HCT116 (cell line): Measurements from ENCODE around the gene FBXO21. TPM values are rescaled to one million over a fixed set of nuclear protein-coding genes. Genes with fewer than 3 reads are reported as not detected.

Source experiments
- ATAC-seq: fragments of 200-7000 bp; cut with Tn5 transposase; 2 replicates; pipeline ENCODE4 v1.9.1; 2020; ENCODE audit warnings: mild to moderate bottlenecking, moderate library complexity
- BruUV-seq: library from RNA; stranded (reverse); fragments of 400-500 nt; replicated peaks from 2 replicates; lab custom pipeline; 2021; lab: Mats Ljungman, UMichigan
- CTCF ChIA-PET: fragments of 300-600 bp; sonication (Branson Sonifier 250); formaldehyde crosslinking; loops from one replicate; lab custom pipeline; 2021; ENCODE audit warnings: antibody characterized with exemption; lab: Charles Lee
- POLR2A ChIA-PET: fragments of 300-600, 350-600 bp; sonication (Branson Sonifier 250); formaldehyde crosslinking; loops from one replicate; lab custom pipeline; 2021; ENCODE audit warnings: antibody characterized with exemption; lab: Charles Lee
- RAD21 ChIA-PET, 2 experiments: fragments of 300-600 bp; sonication (Branson Sonifier 250); formaldehyde crosslinking; loops; one replicate each; lab custom pipeline; 2023; ENCODE audit warnings: low total read pairs in 2 of 2; ENCODE audit not compliant: uncharacterized antibody in 2 of 2, unreplicated experiment in 2 of 2, low non-redundant PET in 1 of 2; lab: Charles Lee
- DNase-seq: peaks from one replicate; pipeline ENCODE4 v3.0.0-alpha.2; 2010; ENCODE audit warnings: low read depth, low spot score
- H2AFZ ChIP-seq: fragments of 200-600 bp; shearing (Covaris generic), sonication (generic); 2 replicates; pipeline ENCODE4 v1.6.1; 2017; ENCODE audit warnings: low read depth, mixed run types, mixed read lengths, antibody characterized with exemption, low read length; ENCODE audit not compliant: poor library complexity, severe bottlenecking
- H3K27ac ChIP-seq: 2 replicates; pipeline ENCODE4 v1.5.1; 2012; ENCODE audit warnings: low read depth, low read length
- H3K27me3 ChIP-seq: fragments of 200-600 bp; sonication (generic); 2 replicates; pipeline ENCODE4 v1.6.1; 2016; ENCODE audit warnings: mixed run types, low read length, mixed read lengths; ENCODE audit not compliant: insufficient read depth
- H3K36me3 ChIP-seq, 2 experiments: fragments of 200-500 bp in 1 of 2; fragments of 200-600 bp in 1 of 2; sonication (Bioruptor generic) in 1 of 2; sonication (generic) in 1 of 2; 2 replicates each; pipeline versions ENCODE4 v1.5.1 to v1.6.1; 2014 to 2016; ENCODE audit warnings: low read length in 2 of 2, inconsistent platforms in 1 of 2, mixed read lengths in 1 of 2, mixed run types in 1 of 2; ENCODE audit not compliant: insufficient read depth in 2 of 2, control insufficient read depth in 1 of 2
- H3K4me1 ChIP-seq, 2 experiments: fragments of 200-600 bp in 1 of 2; sonication (generic) in 1 of 2; 2 replicates each; pipeline versions ENCODE4 v1.5.1 to v1.6.1; 2012 to 2017; ENCODE audit warnings: low read length in 2 of 2, inconsistent platforms in 1 of 2, mild to moderate bottlenecking in 1 of 2, mixed read lengths in 1 of 2, mixed run types in 1 of 2, moderate library complexity in 1 of 2; ENCODE audit not compliant: insufficient read depth in 2 of 2, control insufficient read depth in 1 of 2
- H3K4me2 ChIP-seq: fragments of 200-600 bp; sonication (generic); 2 replicates; pipeline ENCODE4 v1.6.1; 2017; ENCODE audit warnings: mixed run types, low read length, mixed read lengths
- H3K4me3 ChIP-seq, 2 experiments: fragments of 200-600 bp in 1 of 2; sonication (generic) in 1 of 2; replicated peaks in 1 of 2; 2 replicates each; pipeline ENCODE4 v1.5.1; 2011 to 2016; ENCODE audit warnings: low read length in 2 of 2, control low read depth in 1 of 2, low read depth in 1 of 2, mild to moderate bottlenecking in 1 of 2, mixed read lengths in 1 of 2, mixed run types in 1 of 2
- H3K79me2 ChIP-seq: fragments of 200-600 bp; sonication (generic); 2 replicates; pipeline ENCODE4 v1.6.1; 2017; ENCODE audit warnings: mild to moderate bottlenecking, mixed run types, low read length, moderate library complexity, mixed read lengths; ENCODE audit not compliant: insufficient read depth
- H3K9ac ChIP-seq: fragments of 200-600 bp; sonication (generic); 2 replicates; pipeline ENCODE4 v1.6.1; 2016; ENCODE audit warnings: low read length, mixed read lengths
- H3K9me2 ChIP-seq: fragments of 200-600 bp; sonication (generic), shearing (Covaris generic); 2 replicates; pipeline ENCODE4 v1.6.1; 2017; ENCODE audit warnings: mixed run types, mild to moderate bottlenecking, moderate library complexity; ENCODE audit not compliant: insufficient read depth
- H3K9me3 ChIP-seq, 2 experiments: fragments of 200-500 bp in 1 of 2; fragments of 200-600 bp in 1 of 2; sonication (Bioruptor generic) in 1 of 2; sonication (generic) in 1 of 2; 2 replicates each; pipeline ENCODE4 v1.6.1; 2014 to 2017; ENCODE audit warnings: low read length in 2 of 2, mixed read lengths in 2 of 2, inconsistent platforms in 1 of 2, low read depth in 1 of 2, mild to moderate bottlenecking in 1 of 2, mixed run types in 1 of 2, moderate library complexity in 1 of 2; ENCODE audit not compliant: control insufficient read depth in 1 of 2, insufficient read depth in 1 of 2
- H4K20me1 ChIP-seq: fragments of 200-600 bp; sonication (generic), shearing (Covaris generic); 2 replicates; pipeline ENCODE4 v1.6.1; 2017; ENCODE audit warnings: mixed run types, mild to moderate bottlenecking, moderate library complexity; ENCODE audit not compliant: insufficient read depth
- ATF3 ChIP-seq: IDR thresholded peaks from 2 replicates; pipeline ENCODE4 v1.6.1; 2012
- EGR1 ChIP-seq: IDR thresholded peaks from 2 replicates; pipeline ENCODE4 v1.6.1; 2012; ENCODE audit warnings: low read depth
- EZH2 ChIP-seq: fragments of 200-600 bp; sonication (generic); IDR thresholded peaks from 2 replicates; pipeline ENCODE4 v1.6.1; 2017; ENCODE audit warnings: antibody characterized with exemption, mixed run types
- FOSL1 ChIP-seq: IDR thresholded peaks from 2 replicates; pipeline ENCODE4 v1.6.1; 2012; ENCODE audit warnings: low read depth
- JUND ChIP-seq: IDR thresholded peaks from 2 replicates; pipeline ENCODE4 v1.6.1; 2012
- MAX ChIP-seq: IDR thresholded peaks from 2 replicates; pipeline ENCODE4 v1.6.1; 2012
- RAD21 ChIP-seq: IDR thresholded peaks from 2 replicates; pipeline ENCODE4 v1.6.1; 2012; ENCODE audit warnings: low read depth, mild to moderate bottlenecking
- SIN3A ChIP-seq: IDR thresholded peaks from 2 replicates; pipeline ENCODE4 v1.6.1; 2012; ENCODE audit warnings: low read depth
- SP1 ChIP-seq: IDR thresholded peaks from 2 replicates; pipeline ENCODE4 v1.6.1; 2012; ENCODE audit warnings: low read depth
- SRF ChIP-seq: IDR thresholded peaks from 2 replicates; pipeline ENCODE4 v1.6.1; 2012; ENCODE audit warnings: low read depth
- TCF7L2 ChIP-seq: IDR thresholded peaks from 2 replicates; pipeline ENCODE4 v1.7.0; 2011; ENCODE audit warnings: borderline replicate concordance, inconsistent platforms; ENCODE audit not compliant: insufficient read depth, insufficient read length; ENCODE audit errors: extremely low read depth
- YY1 ChIP-seq: IDR thresholded peaks from 2 replicates; pipeline ENCODE4 v1.6.1; 2011; ENCODE audit warnings: low read length, low read depth, moderate library complexity, mild to moderate bottlenecking; ENCODE audit not compliant: insufficient replicate concordance; ENCODE audit errors: extremely low read depth
- ZFX ChIP-seq: fragments of 450-650 bp; IDR thresholded peaks from 2 replicates; pipeline ENCODE4 v1.6.1; 2017
- intact Hi-C: fragments of 100-400 bp; cut with micrococcal nuclease; formaldehyde crosslinking; loops from 2 replicates; pipeline ENCODE4 v1.10.0; 2022
- total RNA-seq: library from RNA; stranded (reverse); gene quantifications from one replicate; pipeline ENCODE4 v1.2.1, GENCODE V29; 2021; ENCODE audit not compliant: unreplicated experiment
- TF ChIP-seq, protein P1 (sequence below): IDR thresholded peaks from 2 replicates; pipeline ENCODE4 v1.6.1; 2012; ENCODE audit warnings: low read depth

FBXO21 gene
- total RNA-seq, 1 experiment from 2014 or later: 45.5 TPM

GRCh38 chr12:117180758-117181467, 9.4 kb downstream of the FBXO21 start (continued):
- TF ChIP-seq TCF7L2 (no peak), MAX (no peak), EZH2 (no peak), FOSL1 (no peak)

- H3K36me3 ChIP-seq: peaks cover 35 to 49% of the 10 kb centered on the region in 2 experiments
- intact Hi-C loops: no loop called here
- H3K9me2 ChIP-seq: no peaks in the 10 kb centered on the region
- ChIA-PET RAD21 (no interaction called here), CTCF (no interaction called here), POLR2A (no interaction called here)
- H3K27me3 ChIP-seq: no peaks in the 10 kb centered on the region
- H3K9ac ChIP-seq: no peak overlapping the region
- no peak overlapping the region for H2AFZ ChIP-seq
- no peaks in the 10 kb centered on the region for H3K4me1 ChIP-seq
- H3K79me2 ChIP-seq: no peaks in the 10 kb centered on the region; the same call in 1 of the 2 replicates
- no peak overlapping the region for H3K4me2 ChIP-seq
- 0 out of 4 replicates have a peak, but pooled peaks cover 0 to 3% of the 10 kb centered on the region in 2 experiments for H3K9me3 ChIP-seq
- TF ChIP-seq ATF3 (no peak), JUND (no peak), YY1 (no peak), SP1 (no peak), FOSL1 (no peak), SIN3A (no peak), ZFX (no peak), MAX (no peak), EZH2 (no peak), EGR1 (no peak), RAD21 (no peak), SRF (no peak)
- TF ChIP-seq, protein P1, sequence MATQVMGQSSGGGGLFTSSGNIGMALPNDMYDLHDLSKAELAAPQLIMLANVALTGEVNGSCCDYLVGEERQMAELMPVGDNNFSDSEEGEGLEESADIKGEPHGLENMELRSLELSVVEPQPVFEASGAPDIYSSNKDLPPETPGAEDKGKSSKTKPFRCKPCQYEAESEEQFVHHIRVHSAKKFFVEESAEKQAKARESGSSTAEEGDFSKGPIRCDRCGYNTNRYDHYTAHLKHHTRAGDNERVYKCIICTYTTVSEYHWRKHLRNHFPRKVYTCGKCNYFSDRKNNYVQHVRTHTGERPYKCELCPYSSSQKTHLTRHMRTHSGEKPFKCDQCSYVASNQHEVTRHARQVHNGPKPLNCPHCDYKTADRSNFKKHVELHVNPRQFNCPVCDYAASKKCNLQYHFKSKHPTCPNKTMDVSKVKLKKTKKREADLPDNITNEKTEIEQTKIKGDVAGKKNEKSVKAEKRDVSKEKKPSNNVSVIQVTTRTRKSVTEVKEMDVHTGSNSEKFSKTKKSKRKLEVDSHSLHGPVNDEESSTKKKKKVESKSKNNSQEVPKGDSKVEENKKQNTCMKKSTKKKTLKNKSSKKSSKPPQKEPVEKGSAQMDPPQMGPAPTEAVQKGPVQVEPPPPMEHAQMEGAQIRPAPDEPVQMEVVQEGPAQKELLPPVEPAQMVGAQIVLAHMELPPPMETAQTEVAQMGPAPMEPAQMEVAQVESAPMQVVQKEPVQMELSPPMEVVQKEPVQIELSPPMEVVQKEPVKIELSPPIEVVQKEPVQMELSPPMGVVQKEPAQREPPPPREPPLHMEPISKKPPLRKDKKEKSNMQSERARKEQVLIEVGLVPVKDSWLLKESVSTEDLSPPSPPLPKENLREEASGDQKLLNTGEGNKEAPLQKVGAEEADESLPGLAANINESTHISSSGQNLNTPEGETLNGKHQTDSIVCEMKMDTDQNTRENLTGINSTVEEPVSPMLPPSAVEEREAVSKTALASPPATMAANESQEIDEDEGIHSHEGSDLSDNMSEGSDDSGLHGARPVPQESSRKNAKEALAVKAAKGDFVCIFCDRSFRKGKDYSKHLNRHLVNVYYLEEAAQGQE: no peak
- ATAC-seq: no peak
- no peak overlapping the region for H3K4me3 ChIP-seq
- H4K20me1 ChIP-seq: no peaks in the 10 kb centered on the region
- no peak for DNase-seq
- H3K27ac ChIP-seq: no peak overlapping the region
- BruUV-seq: no TSS peak
Observed at GRCh38 chr12:117178745-117179144, 11.5 kb downstream of the FBXO21 start.
